GM21825 (cell line): Measurements from ENCODE around the gene TBC1D4.

Source experiments
- ATAC-seq: cut with Tn5 transposase; IDR thresholded peaks from one replicate; pipeline ENCODE4 v1.9.1; 2021; ENCODE audit warnings: mild to moderate bottlenecking, moderate library complexity; ENCODE audit not compliant: unreplicated experiment

Gene TBC1D4

DNA sequence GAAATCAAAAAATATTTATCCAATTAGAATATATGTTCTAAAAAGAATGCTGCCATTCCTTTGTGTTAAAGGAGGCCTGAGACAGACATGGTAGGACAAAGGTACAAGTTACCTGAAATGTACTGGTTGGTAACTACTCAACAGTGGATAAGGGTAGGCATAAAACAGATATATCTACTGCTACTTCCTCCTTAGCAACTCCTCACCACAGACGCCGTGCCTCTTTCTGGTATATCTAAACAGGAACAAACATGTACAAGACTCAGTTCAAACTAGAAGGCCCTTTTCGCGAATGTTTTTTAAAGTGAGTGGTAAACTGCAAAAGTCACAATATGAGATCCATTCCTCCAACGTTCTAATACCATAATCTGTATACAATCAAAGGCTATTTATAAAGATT is 86.9 kb downstream of the TBC1D4 start:
- ATAC-seq, result no peak

DNA sequence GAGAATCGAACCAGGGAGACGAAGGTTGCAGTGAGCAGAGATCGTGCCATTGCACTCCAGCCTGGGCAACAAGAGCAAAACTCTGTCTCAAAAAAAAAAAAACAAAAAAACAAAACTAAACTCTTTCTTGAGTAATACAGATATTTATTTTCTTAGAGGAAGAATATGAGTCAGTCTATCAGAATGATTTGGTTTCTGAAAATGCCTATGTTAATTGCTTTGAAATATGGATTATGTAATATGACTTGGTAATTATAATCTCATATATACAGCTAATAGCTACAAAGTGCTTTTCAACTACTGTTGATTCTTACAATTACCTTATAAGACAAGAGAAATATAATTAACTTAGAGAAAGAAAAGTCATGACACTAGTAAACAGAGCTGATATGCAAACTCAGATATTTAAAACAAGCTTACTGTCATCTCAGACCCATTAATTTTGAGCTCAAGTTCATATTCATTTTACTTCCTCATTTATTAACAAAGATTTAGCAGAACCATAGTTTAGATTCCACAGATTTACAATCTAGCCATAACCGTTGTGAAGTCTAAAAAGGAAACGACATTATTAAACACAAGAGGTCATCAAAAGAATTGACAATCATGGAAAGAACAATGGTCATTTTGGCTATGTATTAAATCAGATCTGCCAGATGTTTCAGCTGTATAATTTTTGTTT is 88.0 kb downstream of the TBC1D4 start:
- no peak for ATAC-seq

DNA sequence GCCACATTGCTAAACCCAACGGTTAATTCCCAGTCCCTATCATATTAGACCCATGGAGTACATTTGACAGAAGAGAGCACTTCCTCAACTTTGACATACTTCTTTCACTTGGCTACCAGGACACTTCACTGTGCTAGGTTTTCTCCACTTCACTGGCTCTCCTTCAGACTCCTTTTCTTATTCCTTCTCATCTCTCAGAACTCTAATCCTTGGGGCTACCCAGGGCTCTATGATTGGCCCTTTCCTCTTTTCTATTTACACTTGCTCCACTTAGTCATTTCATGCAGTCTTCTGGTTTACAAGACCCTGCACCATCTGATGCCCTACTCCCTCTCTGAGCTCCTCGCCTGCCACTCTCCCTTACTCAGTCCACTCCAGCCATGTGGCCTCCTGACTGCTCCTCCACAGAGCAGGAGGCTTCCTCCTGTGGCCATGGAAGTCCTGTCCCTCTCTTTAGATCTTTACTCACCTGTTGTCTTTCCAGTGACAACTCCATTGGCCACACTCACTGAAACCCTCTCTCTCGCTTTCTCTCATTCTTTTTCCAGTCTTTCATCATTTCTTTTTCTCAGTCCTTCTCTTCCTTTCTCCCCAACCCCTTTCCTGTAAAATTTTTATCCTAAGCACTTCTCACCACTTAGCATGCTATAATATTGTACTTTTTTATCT is 90.4 kb downstream of the TBC1D4 start:
- ATAC-seq, result no peak

DNA sequence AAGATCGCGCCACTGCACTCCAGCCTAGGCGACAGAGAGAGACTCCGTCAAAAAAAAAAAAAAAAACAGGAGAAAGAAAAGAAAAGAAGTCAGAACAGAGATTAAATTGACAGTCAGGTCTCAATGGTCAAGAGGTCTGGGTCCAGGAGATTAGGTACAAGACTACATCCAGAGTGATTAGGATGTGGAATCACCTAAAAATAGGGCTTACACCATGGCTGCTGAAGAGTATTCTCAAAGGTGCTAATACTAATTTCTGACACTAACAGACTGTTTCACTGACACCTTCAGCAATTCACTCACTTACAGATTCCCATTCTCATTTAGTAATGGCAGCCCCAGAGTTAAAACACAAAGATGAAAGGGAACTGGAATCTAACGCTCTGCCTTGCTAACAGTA is 91.7 kb downstream of the TBC1D4 start:
- no peak for ATAC-seq

DNA sequence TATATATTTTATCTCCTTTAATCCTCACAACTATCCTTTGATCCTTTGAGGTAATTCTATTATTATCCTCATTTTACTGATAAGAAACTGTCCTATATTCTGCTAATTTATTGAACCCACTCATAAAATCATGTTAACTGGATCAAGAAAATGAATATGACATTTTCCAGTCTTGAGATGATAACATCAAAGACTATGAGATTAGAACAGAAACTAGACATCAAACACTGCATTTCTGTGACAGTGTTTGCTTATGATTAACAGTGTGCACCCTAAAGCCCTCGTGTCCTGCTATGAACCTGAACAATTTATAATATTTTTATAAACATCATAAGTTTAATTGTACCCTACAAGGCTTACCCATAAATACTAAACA is 96.3 kb downstream of the TBC1D4 start:
- ATAC-seq, result no peak

DNA sequence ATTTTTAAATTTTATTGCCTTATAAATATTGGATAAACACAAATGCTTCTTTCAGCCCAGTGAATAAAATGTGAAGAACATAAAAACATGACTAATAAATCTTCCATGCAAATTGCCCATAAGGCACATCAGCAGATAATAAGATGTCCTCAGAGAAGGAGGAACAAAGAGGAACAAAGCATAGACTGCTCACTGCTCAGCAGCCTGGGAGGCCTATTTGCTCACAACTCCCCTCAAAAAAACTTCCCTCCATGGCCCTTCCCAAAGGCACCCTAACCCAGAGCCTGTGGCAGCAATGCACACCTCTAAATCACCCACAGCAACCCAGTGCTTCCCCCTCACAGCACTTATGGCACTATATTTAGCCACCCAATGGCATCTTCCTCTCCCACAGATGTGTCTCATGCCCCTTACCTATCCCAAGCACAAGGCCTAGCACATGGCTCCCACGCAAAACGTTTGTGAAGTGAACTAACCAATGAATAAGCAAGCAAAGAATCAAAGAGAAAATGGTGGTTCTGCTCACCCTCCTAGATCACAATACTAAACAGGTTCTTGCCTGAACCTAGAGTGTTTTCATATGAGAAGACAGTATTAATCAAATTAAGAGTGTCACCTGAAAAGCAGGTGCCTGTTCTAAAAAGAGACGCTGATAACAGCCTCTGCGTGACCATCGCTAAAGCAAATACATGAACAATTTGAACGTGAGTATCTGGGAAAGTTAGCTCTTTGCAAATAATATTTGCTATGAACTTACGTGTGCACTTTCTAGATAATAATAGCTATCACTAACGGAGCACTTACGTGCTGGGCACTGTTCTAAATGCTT is 96.9 kb downstream of the TBC1D4 start:
- ATAC-seq, result no peak

DNA sequence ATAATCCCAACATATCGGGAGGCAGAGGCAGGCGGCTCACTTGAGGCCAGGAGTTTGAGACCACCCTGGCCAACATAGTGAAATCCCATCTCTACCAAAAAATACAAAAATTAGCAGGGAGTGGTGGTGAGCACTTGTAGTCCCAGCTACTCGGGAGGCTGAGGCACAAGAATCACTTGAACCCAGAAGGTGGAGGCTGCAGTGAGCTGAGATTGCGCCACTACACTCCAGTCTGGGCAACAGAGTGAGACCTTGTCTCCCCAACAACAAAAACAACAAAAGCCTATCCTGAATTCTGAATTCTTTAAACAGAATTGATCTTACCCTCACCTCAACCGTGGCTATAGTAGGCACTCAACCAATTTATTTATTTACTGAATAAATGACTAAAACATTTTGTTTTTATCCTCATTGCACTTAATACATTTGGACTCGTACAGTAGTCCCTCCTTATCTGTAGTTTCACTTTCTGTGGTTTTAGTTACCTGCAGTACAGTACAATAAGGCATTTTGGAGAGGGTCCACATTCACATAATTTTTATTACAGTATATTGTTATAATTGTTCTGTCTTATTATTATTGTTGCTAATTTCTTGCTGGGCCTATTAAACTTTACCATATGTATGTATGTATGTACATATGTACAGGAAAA is 98.8 kb downstream of the TBC1D4 start:
- ATAC-seq, result no peak

DNA sequence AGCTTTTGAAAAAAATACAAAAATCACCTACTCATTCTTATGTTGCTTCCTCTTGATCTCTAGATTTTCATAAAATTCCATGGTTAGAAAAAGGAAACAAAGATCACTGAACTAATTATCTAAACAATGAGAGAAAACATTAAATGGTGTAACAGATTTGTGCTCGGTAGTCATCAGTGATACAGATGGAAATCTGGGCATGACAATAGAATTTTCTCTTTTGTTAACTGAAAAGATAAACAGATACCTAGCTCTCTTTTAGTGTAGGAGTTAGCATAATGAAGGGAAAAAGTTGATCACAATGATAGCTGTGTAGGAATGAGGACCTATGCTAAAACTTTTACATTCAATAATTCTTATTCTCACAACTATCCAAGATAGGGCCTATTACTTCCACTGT is 103.7 kb downstream of the TBC1D4 start:
- ATAC-seq, result no peak

DNA sequence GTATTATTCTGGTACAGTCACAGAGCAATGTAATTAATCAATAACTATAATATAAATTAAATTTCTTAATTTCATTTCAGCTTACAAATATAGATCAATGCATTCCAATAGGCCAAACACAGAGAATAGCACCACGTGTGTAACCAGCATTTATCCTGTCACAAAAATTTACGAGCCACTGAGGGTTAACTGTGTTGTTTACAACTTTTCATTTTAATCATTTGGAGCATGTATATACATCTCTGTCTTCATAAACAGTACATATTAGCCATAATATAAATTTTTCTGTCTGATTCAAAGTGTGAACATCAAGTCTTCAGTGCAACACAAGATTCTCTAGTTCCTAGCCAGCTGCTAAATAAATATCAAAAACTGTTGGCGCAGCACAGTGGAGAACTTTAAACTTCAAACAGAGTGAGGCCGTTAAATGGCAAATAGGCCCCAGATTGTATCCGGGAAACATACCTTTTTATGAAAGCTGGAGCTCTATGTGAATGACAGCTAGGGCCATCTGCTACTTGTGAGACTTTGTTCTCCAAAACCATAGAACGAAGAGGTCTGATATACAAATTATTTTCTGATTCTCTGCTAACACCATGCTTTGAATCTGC is 105.1 kb downstream of the TBC1D4 start:
- no peak for ATAC-seq

DNA sequence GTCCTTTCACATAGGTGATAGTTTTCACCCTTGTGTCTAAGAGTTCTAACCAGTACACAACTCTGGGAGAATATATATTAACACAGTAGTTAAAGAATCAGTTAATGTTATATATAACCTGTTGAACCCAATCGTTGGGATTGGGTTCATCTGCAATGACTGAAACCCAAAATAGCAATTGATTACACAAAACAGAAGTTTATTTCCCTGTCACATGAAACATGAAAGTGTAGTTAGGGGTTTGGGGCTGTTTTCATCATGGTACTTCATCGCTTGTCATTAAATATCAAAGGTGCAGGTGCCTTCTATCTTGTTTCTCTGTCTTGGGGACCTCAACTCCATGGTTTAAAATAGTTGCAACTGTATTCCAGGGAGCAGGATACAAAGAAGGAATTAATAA is 106.6 kb downstream of the TBC1D4 start:
- ATAC-seq, result no peak

DNA sequence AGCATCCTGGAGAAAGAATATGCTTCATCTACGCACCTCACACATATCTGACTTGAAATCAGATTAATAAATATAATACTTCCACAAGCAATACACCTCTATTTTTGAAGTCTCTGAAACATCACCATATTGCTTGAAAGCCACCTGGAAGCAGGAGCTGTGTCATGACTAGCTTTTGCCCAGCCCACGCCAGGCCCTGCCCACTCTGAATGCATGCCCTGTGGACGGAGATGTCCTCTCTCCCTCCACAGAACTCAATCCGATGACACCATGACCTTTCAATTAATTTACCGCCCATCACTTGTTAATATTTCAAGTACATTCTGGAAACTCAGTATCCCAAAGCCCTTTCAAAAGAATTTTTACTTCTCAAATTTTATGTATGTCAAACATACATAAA is 108.0 kb downstream of the TBC1D4 start:
- ATAC-seq, result no peak

DNA sequence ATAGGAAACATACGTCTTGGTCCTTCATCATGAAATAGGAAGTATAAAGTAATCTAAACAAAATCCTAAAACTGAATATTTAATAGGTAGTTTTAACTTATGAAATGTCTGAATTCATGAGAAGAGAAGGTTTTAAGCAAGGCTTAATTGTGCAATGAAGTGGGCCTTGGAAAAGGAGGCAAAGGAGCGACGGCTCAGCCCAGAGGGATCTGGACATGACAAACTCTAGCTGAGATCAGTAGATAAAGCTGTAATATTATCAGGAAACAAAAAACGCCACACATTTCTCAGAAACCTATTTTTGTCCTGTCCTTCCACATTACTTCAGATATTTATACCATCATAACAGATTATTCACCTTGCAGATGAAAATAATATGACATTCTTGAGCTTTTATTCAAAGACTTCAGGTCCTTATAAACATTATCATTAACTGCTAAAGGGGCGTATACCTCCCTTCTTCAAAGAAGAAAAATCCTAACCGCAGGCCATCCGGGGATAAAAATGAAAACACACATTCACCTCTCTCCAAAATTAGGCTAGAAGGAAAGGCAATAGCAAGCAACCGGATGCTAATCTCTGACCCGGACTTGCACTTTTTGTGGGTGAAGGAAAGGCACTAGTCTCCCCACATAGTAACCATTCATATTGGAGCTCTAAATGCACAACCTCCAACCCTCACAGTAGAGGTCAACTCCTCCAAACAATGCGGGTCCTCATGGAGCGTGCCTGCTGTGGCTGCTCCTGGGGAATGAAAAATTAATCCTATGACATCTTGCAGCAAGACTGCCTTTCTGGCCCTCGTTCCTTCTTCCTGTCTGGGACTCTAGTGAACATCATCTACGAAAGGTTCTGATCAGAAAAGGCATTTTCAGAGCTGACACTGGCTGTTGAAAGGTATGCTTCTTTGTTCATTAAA is 108.8 kb downstream of the TBC1D4 start:
- ATAC-seq, result no peak

DNA sequence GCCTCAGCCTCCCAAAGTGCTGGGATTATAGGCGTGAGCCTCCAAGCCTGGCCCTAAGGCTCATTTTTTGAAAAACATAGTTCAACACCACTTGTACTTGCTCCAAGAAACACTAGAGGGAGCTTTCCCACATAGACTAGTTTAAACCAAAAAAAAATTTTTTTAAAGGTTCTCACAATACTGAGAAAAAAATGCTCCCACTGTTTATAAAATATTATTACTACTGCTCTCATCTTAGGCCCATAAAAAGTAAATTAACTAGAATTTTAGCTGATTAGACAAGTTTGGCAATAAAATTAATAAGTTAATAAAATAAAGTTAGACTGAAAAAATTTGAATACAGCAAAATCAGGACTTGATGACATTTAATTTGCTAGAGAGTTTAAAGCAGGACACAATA is 109.5 kb downstream of the TBC1D4 start:
- ATAC-seq, result peak; percentile 52

DNA sequence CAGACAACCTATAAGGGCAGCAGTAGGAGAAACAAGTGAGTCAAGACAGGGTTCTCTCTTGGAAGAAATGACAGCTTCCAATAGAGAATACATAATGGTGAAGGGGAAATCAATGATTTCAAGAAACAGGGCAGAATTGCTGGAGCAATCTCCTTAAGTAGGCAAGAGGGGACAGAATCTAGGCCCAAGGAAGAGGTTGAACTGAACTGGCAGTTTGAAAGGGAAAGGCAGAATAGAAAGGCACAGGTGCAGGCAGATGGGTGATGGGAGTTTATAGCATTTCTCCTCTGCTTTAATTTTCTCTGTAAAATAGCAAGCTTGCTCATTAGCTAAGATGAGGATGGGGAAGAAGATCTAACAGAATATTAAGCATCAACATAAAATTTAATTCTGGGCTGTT is 110.8 kb downstream of the TBC1D4 start:
- ATAC-seq, result no peak

DNA sequence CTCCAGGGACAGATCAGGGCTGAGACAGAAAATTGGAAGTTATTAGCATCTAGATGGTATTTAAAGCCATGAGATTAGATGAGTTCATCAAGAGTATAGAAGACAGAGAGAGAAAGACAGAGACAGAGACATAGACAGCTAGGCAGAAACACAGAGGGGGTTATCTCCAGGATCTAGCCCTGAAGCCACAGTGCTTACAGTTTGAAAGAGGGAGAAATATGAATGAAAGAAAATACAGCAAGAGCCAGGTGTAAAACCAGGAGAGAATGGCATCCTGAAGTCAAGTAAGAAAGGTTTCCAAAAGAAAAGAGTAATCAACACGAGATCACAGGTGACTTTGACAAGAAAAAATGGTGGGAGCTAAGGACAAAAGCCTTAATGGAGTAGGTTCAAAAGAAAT is 111.2 kb downstream of the TBC1D4 start:
- ATAC-seq, result no peak

DNA sequence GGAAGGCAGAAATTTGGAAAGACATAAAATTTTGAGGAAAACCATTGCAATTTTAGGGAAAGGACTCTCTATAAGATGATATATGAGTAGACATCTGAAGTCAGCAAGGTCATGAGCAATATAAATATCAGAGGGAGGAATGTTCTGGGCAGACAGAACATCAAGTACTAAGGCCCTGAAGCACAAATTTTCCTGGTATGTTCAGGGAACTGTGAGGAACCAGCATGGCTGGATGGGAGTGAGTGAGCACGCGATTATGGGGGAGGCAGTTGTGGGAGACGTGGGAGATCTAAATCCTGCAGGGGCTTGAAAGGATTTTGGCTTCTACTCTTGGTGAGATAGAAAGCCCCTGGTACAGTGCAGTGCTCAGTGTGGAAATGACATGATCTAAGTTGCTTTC is 112.0 kb downstream of the TBC1D4 start:
- no peak for ATAC-seq

DNA sequence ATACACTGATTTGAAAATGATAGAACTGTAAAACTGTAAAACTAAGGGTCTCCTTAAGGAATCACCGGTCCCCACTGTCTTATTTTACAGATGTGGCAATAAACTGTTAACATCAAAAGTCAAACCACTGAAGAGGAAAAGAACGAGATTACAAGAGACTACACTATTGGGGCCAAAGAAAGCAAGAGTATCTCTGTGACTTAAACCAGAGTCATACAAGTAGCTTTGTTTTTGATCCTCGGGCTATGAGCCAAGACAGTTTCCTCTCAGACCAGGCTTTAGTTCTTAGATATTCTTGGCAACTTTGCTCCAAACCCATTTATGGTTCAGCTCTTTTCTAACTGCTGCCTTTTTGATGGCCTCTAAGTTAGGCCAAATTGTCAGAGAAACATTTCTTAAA is 113.8 kb downstream of the TBC1D4 start:
- no peak for ATAC-seq

DNA sequence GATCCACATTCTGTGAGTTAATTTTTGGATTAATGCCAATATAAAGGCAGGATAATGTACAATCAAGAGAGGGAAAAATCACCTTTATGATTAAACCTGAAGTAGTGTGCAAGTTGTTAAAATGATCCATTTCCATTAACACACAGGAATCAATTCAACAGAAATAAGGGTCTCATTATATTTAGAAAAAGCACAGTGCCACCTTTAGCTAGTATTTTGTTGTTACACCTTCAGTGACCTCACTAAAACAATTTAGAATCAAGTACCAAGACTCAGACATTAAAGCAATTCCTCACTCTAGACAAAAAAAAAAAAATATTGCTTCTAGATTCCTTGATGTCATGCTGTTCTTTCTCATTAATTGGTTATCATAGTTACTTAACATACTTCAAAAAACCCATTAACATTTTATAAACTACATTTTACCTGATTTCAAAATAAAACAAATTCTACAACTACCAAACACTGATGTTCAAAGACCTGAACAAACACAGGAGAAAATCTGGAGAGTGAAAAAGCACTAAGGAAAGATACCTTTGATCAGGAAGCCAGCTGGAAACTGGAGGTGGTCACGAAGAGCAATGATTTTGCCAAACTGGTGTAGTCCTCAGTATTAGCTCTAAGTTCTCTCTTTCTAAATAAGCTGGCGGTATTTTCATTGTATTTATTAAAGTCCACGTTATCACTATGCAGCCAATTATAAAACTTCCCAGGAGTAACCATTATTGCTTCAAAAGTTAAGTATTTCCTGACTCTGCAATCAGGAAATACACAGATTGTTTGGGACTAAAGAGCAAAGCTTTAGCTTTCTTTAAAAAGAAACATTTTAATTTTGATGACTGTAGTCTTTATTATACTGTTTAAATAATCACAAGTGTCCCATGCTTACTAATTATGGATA is 115.3 kb downstream of the TBC1D4 start:
- ATAC-seq, result no peak

DNA sequence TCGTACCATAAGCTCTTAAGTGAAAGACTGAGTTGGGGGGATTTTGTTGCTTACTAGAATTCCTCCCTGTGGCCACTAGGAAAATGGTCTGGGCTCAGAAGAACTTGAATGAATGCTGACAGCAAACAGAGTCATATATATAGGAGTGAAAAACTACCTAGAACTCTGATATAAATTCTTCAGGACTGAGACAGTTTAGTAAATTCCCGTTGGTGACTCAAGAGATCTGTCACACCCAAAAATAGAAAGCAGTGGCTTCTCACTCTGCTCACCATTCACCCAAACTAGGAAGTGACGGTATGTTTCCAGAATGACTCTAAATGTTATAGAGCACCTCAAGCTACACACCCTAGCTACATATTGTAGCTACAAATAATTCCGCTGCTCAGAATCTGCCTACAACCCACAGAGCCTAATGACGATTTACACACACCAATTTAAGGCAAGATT is 116.2 kb downstream of the TBC1D4 start:
- ATAC-seq, result peak; percentile 95
